ENCODE data around the gene EHBP1L1. TPM values are rescaled to one million over a fixed set of nuclear protein-coding genes. Genes with fewer than 3 reads are reported as not detected.

EHBP1L1 gene
- total and polyA plus RNA-seq, 2 of the 8 experiments (the other 6 are each of a cell fraction or from before 2014, with no cell fraction given): 4.3 to 6.6 TPM

DNA sequence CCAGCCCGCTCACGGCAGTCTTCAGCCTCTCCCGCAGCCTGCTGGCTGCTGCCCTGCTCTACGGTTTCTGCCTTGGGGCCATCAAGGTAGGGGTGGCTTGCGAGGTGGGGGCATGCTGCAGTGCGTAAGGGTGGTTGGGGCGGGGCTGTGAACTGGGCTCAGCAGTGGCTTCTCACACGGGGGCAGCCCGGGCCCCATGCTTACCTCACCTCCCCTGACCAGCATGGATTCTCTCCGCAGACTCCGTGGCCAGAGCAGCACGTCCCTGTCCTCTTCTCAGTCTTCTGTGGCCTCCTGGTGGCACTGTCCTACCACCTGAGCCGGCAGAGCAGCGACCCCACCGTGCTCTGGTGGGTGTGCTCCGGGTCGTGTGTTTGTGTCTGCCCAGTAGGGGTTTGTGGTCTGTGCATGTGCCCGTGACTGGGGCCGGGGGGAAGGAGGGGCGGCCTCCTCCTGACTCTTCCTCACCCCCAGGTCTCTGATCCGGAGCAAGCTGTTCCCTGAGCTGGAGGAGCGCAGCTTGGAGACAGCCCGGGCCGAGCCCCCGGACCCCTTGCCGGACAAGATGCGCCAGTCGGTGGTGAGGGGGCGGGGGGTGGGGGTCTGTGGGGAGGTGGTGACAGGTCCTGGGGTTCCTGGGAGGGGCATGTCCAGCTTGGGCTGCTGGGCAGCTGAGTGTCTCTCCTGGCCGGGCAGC, 49.2 kb downstream of the EHBP1L1 start (continued):
- no peak for TF ChIP-seq SP2 (IDR thresholded peaks at IDR 0.05; ENCODE audit: low read length)
- no peak for TF ChIP-seq CBX5 (IDR thresholded peaks at IDR 0.05; ENCODE audit: low read depth, low read length)
